ENCODE data around the gene CLNK.

The CLNK gene

GRCh38 chr4:10500776-10501175 is 183.8 kb downstream of the CLNK start:
- DNase-seq, result no peak

DNA sequence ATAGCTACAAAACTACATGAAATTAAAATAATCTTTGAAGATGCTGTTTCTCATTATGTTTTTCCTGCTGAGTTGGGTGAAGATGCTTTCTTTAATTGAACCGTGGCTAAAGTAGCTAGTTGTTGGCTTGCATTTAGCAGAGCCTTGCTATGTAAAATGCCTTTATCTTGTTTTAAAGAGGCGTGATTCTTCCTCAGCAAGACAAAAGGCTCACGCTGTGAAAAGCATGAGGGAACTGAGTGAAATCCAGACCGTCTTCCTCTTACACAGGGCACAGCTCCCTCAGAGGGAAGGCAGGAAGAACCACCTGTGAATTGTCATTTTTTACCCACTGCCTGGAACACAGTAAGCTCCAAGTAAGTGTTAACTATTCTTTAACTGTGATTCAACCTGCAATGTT is 188.4 kb downstream of the CLNK start:
- DNase-seq, result no peak

DNA sequence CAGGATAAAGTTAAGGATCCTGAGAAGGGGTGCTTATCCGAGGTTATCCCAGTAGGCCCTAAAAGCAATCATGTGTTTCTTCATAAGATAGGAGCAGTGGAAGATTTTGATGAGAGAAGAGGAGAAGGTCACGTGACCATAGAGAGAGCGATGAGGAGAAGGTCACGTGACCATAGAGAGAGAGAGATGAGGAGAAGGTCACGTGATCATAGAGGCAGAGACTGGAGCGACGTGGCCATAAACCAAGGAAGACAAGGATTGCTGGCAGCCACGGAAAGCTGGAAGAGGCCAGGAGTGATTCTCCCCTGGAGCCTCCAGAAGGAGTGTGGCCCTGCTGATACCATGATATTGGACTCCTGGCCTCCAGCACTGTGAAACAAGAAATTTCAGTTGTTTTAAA is 188.9 kb downstream of the CLNK start:
- no peak for DNase-seq

DNA sequence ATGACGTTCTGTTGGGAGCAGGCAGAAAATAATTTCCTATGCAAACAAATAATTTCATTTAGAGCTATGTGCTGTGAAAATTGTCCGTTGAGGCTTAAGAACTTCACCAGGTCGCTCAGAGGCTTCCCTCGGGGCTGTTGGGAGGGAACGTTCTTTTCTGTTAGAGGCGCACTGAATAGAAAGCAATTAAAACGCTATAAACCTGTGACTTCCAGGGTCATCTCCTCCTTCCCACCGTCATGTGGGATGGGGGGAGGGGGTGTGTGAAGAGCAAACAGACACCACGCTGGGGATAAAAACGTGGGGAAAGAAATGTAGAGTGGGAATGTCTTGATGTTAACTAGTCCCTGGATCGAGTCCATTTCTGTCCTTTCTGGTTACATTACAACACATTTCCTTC is 192.1 kb downstream of the CLNK start:
- DNase-seq, result no peak

- DNase-seq, result no peak
Observed at GRCh38 chr4:10491401-10491800, 193.2 kb downstream of the CLNK start.

DNA sequence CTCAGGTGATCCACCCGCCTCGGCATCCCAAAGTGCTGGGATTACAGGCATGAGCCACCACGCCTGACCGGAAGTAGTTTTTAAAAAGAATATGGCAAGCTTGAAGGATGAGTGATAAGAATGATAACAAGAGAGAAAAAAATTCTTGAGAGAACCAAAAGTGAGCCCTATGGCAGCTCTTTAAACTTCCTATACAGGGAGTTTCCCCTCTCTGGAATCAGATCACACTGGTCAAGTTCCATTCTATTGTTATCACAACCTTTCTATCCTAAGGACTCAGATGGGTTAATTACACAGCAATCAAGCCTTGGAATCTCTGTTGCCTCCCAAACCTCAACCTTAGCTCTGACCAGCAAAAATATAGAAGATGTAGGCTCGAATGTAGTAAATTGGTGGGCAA is 193.6 kb downstream of the CLNK start:
- DNase-seq, result no peak

GRCh38 chr4:10482913-10483312 is 201.7 kb downstream of the CLNK start:
- DNase-seq, result no peak

GRCh38 chr4:10480616-10481015 is 204.0 kb downstream of the CLNK start:
- DNase-seq, result no peak

- no peak for DNase-seq
Observed at GRCh38 chr4:10478621-10479020, 205.9 kb downstream of the CLNK start.

DNA sequence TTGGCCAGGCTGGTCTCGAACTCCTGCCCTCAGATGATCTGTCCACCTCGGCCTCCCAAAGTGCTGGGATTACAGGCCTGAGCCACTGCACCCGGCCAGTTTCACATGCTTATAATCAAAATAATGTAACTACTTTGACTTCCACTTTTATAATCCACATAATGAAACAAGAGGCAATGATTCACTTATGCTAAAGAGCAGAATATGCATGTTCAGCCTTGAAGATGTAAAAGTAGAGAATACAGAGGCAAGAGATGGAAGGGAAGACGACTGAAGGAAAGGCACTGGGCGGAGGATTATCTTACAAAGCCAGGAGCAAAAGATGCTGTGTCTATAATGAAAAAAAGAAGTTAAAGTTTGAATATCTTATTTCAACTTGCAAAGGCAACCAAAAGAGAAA is 214.1 kb downstream of the CLNK start:
- DNase-seq, result no peak

DNA sequence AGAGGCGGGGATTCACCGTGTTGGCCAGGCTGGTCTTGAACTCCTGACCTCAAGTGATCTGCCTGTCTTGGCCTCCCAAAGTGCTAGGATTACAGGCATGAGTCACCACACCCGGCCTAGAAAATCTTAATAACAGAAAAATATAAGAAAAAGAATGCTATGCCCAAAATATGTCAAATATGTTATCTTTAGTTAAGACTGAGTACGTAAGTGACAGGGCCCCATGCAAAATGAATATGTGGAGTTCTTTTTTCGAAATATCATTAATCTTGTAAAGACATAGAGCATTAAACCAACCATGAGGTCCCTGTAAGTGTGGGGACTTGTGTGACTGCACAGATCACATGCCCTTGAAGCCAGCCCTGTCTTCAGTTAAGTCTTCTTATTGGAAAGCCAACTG is 218.4 kb downstream of the CLNK start:
- no peak for DNase-seq

DNA sequence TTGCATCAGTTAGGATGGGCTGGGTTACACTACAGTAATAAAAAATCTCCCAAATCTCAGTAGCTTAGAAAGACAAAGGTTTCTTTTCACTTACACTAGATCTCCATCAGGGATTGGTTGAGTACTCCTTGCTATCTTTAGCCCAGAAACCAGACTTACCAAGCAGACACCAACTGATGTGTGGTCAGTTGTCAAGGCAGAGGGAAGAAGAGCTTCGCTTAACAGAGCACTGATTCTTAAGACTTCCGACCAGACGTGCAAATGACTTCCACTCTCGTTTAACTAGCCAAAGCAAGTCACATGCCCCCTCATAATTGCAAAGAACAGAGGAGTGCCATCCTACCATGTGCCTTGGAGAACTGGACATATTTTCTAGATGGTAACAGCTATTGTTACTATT is 221.7 kb downstream of the CLNK start:
- no peak for DNase-seq

DNA sequence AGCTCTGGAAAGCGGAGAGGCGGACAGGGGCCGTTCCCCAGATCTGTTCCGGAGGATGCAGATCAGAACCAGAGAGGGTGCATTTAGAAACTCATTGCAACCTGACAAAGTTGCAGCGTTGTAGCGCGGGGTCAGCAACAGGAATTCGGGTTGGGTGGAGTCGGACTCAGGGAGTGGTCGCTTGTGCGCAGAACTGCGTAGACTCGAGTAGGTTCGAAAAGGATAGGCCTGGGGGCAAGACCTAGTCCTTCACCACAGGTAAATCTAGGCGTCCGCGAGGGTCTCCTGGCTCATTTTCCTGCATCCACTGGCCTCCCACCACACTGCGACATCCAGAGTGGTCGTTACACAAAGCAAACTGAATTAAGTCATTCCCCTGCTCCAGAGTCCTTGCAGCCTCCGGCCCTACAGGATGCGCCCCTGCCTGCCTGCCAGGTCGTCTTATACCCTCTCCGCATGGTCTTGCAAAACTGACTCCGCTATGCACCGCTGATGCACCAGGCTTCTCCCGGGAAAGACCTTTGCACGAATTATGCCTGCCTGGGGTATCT is 222.6 kb downstream of the CLNK start:
- DNase-seq, result no peak

- DNase-seq, result peak; percentile 93
Observed at GRCh38 chr4:10461091-10461849, 223.3 kb downstream of the CLNK start.

DNA sequence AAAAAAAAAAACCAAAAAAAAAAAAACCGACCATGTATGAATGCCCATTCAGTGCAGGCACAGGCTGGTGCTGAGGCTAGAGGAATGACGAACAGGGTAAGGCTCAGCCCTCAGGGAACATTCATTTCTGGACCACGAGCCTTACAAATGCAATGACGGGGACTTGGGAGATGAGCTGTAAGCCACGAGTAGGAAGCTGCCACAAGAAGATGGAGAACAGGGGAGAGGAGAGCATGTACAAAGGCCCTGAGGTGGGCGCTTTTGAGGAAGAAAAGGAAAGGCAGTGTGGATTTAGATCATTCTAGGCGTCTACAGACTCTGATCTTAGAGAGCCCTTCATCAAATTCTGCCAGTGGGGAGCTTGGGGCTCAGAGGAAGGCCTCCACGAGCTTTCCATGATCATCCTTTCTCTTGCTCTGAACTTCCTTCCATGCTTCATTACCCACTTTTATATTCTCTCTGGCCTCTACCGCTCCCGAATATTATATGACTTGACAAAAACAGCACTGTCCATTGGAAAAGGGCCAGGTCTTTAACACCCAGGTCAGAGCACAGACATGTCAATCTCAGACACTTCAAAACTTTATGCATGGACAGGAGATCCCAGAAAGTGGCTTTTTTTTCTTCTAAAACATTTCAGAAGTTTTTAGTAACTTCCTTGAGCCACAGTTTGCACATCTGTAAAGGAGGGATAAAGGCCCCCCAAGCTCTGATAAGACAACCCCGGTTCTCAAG is 224.1 kb downstream of the CLNK start:
- peak; percentile 45 for DNase-seq

DNA sequence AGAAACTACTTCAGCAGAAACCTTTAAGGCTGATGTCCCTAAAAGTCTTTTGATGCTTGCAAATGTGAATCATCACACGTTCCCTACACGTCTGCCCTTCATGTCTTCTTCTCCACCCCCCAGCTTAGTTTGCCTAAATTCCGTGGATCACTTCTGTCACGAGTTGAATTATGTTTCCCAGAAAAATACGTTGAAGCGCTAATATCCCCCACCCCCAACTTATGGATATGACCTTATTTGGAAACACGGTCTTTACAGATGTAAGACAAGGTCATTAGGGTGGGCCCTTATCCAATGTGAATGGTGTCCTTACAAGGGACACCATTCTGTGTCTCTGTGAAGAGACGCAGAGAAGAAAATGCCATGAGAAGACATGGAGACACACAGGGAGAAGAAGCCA is 225.3 kb downstream of the CLNK start:
- DNase-seq, result no peak

GRCh38 chr4:10458177-10458576 is 226.4 kb downstream of the CLNK start:
- DNase-seq, result peak; percentile 76

DNA sequence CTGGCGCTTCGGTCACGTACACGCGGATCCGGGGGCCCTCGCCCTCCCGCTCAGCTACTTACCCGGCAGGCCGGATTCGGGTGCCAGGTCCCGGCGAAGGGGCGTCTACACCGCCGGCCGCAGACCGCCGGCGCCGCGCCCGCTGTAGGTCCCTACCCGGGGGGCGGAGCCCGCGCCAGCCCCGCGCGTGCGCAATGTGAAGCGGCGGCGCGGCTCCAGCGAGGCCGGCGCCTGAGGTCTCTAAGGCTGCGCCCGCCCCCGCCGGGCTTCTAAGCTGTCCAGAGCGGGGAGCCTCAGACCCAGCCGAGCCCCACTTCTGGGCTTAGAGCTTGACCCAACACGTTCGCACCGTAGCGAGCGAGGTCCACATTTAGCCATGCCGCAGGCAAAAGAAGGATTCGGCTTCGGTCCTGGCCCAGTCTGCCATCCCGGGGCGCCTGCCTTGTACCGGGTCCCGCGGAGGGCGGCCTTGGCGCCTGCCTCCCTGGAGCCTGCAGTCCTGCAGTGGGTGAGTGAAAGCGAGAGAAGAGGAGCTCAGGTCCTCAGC is 227.2 kb downstream of the CLNK start, which contains the start of gene ZNF518B:
Gene ZNF518B, minus strand, starts transcription at position 172 of the 547 bp plus-strand sequence. CDS start 11,098 bp downstream, outside the sequence.
- DNase-seq, result peak; percentile 93

DNA sequence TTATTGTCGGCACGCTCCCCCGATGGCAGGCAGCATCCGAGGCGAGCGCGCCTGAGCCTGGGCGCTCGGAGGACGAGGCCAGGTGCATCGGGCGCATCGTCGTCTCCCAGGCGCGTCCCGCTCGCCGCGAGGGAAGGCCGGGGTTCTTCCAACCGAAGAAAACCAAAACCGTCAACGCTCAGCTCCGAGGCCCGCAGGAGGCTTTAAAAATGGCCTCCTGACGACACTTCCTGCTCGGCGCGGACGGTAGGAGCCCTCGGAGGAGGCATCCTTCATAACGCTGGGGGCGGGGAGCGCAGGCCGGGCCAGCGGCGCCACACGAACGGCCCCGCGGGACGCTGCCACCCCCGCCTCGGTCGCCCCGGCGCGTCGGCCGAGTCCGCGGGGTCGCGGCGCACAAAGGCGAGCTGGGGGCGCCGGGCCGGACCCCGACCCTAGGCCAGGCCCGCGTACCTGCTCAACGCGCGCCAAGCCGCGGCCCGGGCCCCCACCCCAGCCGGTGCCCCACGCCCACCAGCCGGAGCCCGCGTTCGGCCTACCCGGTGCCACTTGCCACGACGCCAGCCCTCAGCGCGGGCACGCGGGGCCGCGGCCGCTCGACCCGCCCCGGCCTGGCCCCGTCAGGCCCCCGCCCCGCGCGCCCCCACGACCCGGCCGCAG is 227.8 kb downstream of the CLNK start:
- peak; percentile 88 for DNase-seq

DNA sequence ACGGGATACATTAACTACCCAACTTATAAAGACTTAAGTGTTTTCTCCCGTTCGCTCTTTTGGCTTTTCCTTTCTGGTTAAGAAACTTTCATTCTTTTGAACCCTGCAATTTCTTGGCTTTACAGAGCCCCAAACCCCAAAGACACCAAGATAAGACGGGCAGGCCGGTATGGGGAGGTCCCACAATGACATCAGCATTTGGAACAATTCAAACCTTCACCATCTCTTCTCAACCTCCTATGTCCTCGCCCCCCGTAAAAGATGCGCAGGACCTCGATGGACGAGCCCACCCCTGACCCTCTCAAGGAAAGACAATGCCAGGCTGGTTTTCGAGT is 228.3 kb downstream of the CLNK start:
- DNase-seq, result no peak

- no peak for DNase-seq
Observed at GRCh38 chr4:10455133-10455532, 229.4 kb downstream of the CLNK start.

DNA sequence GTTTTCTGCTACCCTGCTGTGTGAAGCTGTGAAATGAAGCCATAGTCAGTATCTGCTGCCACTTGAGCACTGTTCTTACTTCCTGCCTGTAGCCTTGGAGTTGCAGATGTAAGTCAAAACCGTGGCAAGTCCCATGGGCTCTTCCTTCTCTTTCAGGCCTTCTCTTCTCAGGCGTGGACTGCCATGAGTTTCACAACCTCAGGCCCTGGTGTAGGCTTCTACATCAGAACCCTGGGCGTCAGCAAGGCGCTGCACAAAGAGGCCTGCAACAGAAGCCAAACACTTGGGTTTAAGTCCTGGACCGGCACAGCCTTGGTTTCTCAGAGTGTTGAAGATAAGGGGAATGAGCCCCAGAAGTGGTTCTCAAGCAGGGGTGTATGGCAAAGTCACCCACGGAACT is 229.8 kb downstream of the CLNK start:
- no peak for DNase-seq

GRCh38 chr4:10454121-10454520 is 230.4 kb downstream of the CLNK start:
- DNase-seq, result no peak

Data from DMS53 (cell line).